ENCODE results near the gene SLC22A15.
"Not testable (repeated sequence)": the region's sequence is repeated elsewhere in the genome, so short reads cannot be mapped to it uniquely, and the experiment has no call there.

Gene SLC22A15

DNA sequence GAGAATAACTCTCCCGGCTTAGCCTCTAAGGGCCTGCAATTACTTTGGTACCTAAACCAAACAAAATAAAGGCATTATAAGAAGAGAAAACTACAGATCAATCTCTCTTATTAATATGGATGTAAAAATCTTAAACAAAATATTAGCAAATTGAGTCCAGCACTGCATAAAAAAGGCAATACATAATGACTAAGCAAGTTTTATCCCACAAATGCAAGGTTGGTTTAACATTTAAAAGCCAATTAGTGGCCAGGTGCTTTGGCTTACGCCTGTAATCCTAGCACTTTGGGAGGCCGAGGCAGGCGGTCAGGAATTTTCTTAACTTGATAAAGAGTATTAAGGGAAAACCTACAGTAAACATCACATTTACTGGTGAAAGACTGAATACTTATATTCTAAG is 67.8 kb downstream of the SLC22A15 start:
- no peak for DNase-seq

DNA sequence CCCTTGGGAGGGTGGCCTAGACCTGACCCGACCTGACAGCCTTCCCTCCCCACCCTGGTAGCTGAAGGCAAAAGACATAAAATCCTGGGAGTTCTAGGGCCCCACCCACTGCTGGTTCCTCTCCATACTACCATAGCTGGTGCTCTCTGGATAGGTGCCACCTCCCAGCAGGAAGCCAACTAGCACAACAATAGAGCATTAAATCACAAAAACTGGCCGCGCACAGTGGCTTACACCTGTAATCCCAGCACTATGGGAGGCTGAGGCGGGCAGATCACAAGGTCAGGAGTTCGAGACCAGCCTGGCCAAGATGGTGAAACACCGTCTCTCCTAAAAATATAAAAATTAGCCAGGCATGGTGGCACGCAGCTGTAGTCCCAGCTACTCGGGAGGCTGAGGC is 70.6 kb downstream of the SLC22A15 start:
- not testable (repeated sequence) for DNase-seq

DNA sequence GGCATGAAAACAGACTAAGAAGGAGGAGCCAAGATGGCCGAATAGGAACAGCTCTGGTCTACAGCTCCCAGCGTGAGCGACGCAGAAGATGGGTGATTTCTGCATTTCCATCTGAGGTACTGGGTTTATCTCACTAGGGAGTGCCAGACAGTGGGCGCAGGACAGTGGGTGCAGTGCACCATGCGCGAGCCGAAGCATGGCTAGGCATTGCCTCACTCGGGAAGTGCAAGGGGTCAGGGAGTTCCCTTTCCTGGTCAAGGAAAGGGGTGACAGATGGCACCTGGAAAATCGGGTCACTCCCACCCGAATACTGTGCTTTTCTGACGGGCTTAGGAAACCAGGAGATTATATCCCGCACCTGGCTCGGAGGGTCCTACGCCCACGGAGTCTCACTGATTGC is 75.6 kb downstream of the SLC22A15 start:
- not testable (repeated sequence) for DNase-seq

DNA sequence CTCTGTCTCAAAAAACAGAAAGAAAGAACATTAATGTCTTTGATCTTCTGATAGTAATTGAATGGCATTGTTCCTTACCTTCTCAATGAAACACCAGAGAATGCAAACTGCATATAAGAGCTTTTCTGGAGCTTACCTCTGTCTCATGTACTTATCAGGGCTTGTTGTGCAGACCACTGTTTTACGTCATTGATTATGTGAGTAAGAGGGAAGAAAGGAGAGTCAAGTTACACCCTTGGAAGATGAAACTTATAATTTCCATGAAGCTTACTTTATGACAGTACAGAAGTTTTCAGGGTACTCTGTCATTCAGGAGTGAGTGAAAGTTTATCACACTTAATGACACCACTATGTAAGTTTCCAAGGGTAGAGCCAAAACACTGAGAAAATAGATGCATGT is 85.9 kb downstream of the SLC22A15 start:
- no peak for DNase-seq

DNA sequence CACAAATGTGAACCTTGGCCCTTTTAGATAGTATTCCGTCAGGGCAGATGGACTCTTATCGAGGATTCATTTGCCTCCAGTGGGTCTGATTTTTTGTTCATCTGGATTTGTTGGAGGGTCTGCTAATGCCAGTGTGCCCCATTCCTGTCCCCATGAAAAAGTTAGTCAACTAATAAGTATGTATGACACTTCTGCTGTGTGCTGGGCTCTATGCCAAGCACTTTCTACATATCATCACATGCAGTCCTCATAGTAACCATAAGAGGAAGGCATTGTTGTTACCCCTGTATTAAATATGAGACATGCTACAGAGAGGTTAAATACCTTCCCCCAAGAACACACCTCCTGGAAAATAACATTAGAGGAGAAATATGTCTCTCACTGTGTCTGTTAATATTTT is 88.3 kb downstream of the SLC22A15 start:
- no peak for DNase-seq

DNA sequence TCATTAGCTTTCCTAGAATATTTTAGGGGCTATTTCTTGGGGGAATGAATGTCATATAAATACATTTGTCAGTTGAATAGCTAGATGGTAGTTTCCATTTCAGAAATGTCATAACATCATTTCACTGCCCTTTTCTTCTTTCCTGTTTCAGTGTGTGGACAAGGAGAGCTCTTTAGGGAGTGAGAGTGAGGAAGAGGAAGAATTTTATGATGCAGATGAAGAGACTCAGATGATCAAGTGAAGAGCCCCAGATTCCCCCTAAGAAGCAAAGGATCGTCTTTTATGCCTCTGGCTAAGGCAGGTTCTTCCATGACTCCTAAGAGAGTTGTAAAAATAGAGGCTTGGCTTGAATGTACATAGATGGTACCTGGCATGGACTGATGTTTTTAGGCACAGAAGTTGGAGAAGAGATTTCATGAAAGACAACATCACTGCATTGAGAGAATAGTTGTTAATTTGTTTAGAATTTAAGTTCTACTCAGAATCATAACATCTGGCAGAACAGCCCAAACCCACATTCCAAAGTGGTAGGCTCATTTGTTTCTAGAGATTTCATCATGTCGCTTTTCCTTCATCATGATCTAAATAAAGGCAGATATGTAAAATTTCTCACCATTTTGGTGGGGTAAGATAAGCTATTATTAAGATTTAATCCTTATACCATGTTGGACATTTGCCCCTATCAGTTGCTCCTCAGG is 90.7 kb downstream of the SLC22A15 start:
- no peak for DNase-seq

DNA sequence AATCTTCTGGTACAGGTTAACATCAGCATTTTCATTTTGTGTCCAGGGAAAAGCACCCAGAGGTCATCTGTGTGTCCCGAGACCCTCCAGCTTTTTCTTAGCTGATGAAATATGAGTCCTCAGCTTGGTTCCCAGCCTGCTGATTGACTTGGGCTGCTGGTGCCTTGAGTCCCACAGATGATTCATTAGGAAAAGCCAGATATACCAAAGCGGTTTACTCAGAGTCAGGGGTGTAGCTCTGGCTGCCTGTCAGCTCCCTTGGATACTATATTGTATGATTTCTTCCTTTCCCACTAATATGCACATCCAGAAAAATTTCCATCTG is 91.2 kb downstream of the SLC22A15 start:
- no peak for DNase-seq

DNA sequence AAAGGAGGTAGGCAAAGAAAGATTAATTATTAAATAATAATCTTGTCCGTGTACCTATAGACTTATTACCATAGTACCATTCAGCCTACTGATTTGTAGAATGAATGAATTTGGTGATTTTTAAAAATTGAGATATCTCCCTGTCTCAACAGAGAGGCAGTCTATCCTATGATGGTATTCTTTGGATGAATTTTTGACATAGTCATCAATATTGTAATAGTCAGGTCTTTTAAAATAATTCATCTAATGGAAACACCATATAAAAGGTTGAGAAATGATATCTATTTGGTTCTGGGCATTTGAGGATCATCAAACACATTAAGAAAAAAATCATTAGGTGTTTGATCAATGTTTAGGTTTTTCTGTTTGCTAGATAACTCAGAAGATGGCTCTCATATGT is 99.3 kb downstream of the SLC22A15 start:
- no peak for DNase-seq

- DNase-seq, result no peak
These were observed 99.7 kb downstream of the SLC22A15 start for GRCh38 chr1:116075990-116076389.

DNA sequence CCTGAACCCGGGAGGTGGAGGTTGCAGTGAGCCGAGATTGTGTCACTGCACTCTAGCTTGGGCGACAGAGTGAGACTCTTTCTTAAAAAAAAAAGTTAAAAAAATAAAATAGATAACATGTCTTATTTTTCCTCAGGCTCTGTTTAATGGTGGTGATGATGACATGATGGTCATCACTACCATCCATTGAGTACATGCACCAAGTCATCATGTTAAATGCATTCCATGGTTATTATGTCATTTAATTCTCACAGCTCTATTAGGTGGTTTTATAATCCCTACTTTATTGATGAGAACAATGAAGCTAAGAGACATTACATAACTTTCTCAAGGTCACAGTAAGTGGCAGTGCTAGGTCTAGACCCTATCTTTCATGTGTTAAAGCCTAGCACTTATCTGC is 100.5 kb downstream of the SLC22A15 start:
- DNase-seq, result no peak

DNA sequence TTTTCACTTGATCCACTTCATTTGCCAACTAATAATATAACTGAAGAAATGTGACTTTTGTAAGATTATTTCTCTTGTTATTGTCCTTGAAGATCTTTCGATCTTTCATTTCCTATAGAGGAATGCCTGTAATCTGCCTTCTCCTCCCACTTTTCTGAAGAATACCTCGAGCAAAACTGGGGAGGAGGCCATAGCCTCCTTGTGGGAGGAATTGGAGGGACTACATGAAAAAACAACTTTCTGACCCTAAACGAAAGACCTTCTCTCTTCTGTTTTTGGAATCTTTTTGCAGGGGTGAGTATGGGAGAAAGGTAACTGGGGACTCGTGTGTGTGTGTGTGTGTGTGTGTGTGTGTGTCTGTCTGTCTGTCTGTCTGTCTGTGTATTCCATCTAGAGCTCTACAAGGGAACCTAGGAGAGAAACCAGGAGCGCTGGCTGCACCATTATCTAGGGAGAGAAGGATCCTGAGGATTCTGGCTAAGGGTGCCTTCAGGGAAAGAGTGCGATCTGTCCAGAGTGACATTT is 102.4 kb downstream of the SLC22A15 start:
- DNase-seq, result no peak

DNA sequence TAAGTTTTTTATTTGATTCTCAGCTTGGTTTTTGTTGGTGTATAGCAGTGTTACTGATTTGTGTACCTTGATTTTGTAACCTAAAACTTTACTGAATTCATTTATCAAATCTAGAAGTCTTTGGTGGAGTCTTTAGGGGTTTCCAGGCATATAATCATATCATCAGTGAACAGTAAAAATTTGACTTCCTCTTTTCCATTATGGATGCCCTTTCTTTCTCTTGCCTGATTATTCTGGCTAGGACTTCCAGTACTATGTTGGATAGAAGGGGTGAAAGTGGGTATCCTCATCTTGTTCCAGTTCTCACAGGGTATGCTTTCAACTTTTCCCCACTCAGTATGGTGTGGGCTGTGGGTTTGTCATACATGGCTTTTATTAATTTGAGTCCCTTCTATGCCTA is 111.3 kb downstream of the SLC22A15 start:
- DNase-seq, result no peak

DNA sequence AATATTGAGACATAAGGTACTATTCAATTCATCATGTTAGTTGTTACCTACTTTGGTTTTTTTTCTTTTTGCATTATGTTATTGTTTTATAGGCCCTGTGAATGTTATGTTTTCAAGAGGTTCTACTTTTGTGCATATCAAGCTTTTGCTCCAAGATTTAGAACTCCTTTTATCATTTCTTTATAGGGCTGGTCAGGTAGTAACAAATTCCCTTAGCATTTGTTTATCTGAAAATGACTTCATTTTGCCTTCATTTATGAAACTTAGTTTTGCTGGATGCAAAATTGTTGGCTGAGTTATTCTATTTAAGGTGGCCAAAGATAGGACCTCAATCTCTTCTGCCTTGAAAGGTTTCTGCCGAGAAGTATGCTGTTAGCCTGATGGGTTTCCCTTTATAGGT is 113.6 kb downstream of the SLC22A15 start:
- DNase-seq, result no peak

DNA sequence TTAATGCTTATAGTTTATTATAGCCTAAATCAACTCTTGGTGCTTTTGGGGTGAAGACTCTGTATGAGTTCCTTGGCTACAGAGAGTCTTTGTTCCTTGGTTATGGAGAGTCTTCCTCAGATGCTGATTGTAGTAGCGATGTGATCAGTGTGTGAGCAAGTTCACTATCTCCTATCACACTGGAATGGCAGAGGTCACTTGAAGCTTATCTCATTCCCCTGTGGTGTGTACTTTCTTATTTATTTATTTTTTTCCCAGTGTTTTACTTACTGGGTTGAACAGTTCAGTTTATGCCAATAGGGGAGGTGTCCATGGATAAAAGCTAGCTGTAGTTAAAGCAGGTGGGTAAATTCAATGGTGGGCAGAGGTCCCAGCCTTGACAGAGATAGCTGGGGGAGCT is 114.8 kb downstream of the SLC22A15 start:
- DNase-seq, result no peak

DNA sequence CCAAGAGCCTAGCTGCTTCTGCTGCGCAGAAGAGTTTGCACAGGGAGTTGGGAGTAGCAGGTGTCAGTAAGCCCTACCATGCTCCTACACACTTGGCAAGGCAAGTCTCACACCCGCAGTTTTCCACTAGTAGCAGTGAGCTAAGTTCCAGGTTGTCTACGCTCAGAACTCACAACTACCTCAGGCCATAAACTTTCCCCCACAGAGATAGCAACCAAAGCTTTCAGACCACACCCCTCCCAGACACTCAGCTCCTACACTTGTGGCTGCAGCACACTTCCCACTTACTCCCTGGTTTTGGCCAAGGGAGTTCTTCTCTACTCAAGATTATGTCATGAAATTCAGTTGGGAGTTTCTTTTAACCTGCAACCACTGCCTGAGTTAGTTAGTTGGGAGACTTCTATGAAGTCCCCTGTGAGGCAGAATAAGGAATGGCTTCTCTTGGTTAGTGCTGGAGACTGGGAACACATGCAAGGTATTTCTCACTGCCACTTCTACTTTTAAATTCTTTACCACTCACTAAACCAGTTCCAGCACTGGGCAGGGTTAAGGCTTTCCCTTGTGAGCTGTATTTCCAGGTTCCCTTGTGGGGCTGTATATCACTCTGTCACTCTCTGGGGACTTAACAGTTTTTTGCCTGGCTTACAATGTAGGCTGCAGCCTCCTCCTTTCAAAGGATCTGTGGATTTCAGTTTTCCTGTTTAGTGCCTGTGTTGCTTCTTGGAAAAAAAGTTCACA is 116.6 kb downstream of the SLC22A15 start:
- no peak for DNase-seq

DNA sequence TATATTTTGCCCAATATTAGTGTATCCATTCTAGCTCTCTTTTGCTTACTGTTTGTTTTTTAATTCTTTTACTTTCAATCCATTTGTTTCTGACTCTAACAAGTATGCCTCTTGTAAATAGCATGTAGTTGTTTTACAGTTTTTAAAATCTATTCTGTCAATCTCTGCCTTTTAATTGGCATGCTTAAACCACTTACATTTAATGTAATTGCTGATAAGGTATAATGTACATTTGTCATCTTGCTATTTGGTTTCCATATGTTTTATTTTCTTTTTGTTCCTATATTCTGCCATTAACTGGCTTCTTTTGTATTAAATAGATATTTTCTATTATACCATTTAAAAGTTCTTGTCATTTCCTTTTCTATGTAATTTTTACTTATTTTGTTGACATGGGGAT is 118.7 kb downstream of the SLC22A15 start:
- no peak for DNase-seq

DNA sequence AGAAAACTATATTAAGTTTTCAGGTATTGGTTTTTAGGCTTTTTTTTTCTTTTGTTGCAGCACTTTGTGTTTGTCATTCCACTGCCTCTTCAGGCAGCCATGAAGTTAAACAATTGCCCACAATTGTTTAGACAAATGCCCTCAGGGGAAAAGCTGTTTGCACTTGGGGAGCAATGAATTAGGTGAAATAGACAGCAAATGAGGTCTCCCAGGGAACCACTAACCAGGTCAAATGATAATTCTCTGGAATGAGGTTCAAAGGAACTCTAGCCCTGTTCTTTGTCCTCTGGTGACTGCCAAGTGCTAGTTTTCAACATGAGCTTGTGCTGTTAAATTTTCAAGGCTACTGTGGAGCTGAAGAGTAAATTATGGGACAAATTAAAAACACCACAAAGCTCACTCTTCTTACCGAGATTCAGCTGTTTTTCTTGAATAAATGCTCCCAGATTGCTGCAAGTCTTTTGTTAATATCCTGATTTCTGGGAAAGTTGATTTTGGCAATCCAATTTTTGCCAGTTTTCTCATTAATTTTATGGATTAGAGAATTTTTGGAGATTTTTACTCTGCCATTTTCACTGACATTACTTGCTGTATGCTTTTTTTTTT is 119.8 kb downstream of the SLC22A15 start:
- DNase-seq, result no peak

DNA sequence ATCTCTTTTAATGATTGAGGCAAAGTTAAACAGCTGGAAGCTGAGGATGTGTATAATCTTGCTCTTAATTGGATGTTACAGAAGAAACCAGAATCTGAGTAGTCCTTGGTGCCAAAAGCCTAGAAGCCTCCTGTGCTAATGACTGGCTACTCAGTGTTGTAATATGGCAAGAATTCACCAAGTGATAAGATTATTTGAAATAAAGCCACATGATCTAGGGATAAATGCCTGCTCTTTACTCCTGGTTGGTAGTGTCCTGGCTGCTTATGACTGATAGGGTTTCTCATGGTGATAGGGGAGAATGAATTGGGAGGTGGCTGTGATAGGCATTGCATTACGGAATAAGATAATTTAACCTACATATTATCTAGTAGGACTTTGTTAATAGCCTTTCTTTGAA is 121.3 kb downstream of the SLC22A15 start:
- DNase-seq, result no peak

GRCh38 chr1:116099379-116099778 is 123.1 kb downstream of the SLC22A15 start:
- no peak for DNase-seq

DNA sequence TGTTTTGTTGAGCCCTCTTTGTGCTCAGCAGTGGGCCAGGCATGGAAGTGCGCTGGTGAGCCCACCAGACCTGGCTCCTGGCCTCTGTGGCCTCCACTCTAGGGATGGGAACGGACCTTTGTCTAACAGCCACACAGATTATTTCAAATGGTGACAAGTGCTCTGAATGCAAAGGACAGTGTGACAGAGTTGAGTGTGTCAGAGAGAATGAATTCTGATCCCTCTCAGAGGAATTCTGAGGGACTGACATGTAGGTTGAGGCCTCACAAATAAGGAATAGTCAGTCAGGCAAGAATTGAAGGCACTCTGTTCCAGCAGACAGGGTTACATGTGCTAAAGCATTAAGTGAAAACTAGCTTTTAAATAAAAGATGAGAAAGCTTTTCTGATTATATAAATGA is 123.6 kb downstream of the SLC22A15 start:
- no peak for DNase-seq

DNA sequence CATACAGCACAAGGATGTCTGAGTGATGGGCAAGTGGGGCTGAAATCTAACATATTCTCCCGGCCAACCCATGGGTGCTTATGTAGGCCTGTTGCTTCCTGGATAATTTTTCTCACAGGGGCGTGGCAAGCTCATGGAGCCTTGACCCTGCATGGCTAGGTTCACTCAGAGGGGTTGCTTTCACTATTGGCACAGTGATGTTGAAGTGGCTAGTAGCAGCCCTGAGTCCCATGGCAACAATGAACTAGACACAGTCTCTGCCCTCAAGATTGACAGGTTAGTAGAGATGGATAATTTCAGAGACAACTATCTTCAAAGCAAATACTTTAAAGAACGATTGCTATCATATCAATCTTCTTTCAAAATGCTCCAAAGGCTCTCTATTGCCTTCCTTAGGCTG is 128.4 kb downstream of the SLC22A15 start:
- DNase-seq, result no peak

GRCh38 chr1:116105996-116106395 is 129.7 kb downstream of the SLC22A15 start:
- DNase-seq, result no peak

DNA sequence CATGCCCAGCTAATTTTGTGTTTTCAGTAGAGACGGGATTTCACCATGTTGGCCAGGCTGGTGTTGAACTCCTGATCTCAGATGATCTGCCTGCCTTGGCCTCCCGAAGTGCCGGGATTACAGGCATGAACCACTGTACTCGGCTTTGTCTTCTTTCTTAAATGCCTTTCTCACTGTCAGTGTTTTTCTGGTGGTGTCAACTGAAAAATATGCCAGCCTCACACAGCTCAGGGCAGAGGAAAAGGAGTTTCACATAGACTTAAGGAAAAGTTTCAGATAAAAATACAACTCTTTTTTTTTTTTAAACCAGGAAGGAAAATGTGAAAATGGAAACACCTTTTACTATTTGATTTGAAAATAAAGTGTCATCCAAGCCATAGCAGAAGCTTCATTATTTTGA is 130.3 kb downstream of the SLC22A15 start:
- no peak for DNase-seq

DNA sequence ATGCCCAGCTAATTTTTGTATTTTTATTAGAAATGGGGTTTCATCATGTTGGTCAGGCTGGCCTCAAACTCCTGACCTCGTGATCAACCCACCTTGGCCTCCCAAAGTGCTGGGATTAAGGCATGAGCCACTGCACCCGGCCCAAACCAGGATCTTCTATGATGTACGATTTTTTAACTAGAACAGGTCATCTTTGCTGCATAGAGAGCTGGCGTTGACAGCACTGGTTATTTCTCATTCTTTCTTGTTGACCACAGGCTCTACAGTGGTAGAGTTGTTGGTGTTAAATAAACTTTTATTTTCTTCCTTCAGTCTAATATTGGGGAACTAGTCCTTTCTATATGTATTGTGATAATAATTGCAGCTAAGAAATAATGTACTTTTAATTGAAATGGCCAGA is 131.1 kb downstream of the SLC22A15 start:
- DNase-seq, result no peak

All from NCI-H1105 treated with DMSO at 0.1 percent for 48 hours (cell line).